Measurements from ENCODE around the gene IGFBP5. TPM values are rescaled to one million over a fixed set of nuclear protein-coding genes. Genes with fewer than 3 reads are reported as not detected.
A peak's percentile ranks its signal among the peaks of the same experiment; 100 is the strongest.

Gene IGFBP5, protein sequence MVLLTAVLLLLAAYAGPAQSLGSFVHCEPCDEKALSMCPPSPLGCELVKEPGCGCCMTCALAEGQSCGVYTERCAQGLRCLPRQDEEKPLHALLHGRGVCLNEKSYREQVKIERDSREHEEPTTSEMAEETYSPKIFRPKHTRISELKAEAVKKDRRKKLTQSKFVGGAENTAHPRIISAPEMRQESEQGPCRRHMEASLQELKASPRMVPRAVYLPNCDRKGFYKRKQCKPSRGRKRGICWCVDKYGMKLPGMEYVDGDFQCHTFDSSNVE
- 100 to 1,000 TPM in 3 of 4 donors, 10 to 100 TPM in 1; 99.5 to 550 (median 279) TPM for total RNA-seq

DNA sequence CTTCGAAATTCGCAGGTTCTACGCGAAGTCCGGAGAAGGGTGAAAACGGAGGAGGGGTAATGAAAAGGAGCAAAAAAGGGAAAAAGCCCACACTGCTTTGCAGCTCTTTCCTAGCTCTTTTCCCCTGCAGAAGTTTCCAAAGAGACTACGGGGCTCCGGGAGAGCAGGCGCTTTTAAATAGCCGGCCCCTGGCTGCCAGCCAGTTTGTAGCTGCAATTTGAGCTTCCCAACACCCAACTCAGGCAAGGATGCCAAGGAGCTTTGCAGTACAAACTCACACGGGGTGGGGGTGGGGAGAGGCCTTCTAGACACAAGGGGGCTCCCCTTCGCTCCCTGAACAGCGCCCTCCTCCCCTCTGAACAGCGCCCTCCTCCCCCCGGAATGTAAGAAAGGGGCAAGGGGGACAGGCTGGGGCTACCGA is at the start of gene IGFBP5:
TSS of gene IGFBP5 (minus strand) at position 149 of the 421 bp plus-strand sequence. CDS start 774 bp downstream, outside the sequence.
- in situ Hi-C loops (cut with MboI; ENCODE audit: low sequenced_read_pairs in 4 of 4): loop anchor here (5.0 to 25.0 kb wide), 8 partner anchors 117 to 1019 kb away; no protein-coding TSS in a partner anchor

DNA sequence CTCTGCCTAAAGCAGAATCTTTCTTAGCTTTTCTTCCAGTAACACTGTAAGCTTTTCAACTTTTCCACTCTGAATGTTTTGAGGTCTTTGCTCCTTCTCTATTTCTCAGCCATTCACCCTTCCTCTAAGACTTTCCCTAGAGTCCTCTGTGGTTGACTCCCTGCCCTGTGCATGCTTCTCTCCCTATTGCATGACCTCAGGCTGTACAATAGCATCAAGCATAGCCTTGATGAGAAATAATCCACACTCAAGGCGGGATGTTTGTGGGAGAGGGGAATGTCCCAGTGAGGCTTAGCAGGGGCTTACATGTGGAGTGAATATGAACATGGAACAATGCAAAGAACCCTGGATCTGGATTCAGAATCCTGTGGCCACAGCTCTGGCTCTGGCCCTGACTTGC is 48.4 kb upstream of the IGFBP5 start:
- Histone ChIP-seq H3K4me3 (no peak overlapping the region), H3K36me3 (no peaks in the 10 kb centered on the region), H3K4me1 (peaks cover 6 to 17% of the 10 kb centered on the region in 2 donors), H3K27ac (no peak overlapping the region), H3K27me3 (no peaks in the 10 kb centered on the region), H3K9me3 (no peaks in the 10 kb centered on the region)
- in situ Hi-C loops (cut with MboI; ENCODE audit: low sequenced_read_pairs in 4 of 4): no loop called here
- TF ChIP-seq, protein P1, sequence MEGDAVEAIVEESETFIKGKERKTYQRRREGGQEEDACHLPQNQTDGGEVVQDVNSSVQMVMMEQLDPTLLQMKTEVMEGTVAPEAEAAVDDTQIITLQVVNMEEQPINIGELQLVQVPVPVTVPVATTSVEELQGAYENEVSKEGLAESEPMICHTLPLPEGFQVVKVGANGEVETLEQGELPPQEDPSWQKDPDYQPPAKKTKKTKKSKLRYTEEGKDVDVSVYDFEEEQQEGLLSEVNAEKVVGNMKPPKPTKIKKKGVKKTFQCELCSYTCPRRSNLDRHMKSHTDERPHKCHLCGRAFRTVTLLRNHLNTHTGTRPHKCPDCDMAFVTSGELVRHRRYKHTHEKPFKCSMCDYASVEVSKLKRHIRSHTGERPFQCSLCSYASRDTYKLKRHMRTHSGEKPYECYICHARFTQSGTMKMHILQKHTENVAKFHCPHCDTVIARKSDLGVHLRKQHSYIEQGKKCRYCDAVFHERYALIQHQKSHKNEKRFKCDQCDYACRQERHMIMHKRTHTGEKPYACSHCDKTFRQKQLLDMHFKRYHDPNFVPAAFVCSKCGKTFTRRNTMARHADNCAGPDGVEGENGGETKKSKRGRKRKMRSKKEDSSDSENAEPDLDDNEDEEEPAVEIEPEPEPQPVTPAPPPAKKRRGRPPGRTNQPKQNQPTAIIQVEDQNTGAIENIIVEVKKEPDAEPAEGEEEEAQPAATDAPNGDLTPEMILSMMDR (IDR thresholded peaks at IDR 0.05 in 4 of 5, conservative IDR thresholded peaks at IDR 0.05 in 1 of 5): no peak
- intact Hi-C loops (cut with DNase I; ENCODE audit: low total_unique reads): no loop called here
- DNase-seq (no peak), ATAC-seq (no peak)

More for the DNA sequence above, at the start of gene IGFBP5:
- intact Hi-C loops (cut with DNase I; ENCODE audit: low total_unique reads): loop anchor here (2.0 to 10.0 kb wide), 7 partner anchors 15 to 1209 kb away; no protein-coding TSS in a partner anchor
- no peaks in the 10 kb centered on the region for H3K9me3 ChIP-seq
- peaks cover 66 to 67% of the 10 kb centered on the region in 2 donors for H3K4me1 ChIP-seq
- peak; percentile 46 to 49 for ATAC-seq
- peak; percentile 86 to 94 for DNase-seq
- TF ChIP-seq POLR2A (IDR thresholded peaks at IDR 0.05): peak; percentile 81 to 92
- TF ChIP-seq, protein P1 (IDR thresholded peaks at IDR 0.05 in 4 of 5, conservative IDR thresholded peaks at IDR 0.05 in 1 of 5): peak in 2 of 5 experiments; percentile 21 to 36
- no peaks in the 10 kb centered on the region for H3K27me3 ChIP-seq
- no peaks in the 10 kb centered on the region for H3K36me3 ChIP-seq
- H3K4me3 ChIP-seq: peak within 1 kb of the TSS; percentile 74 to 95 (median 78)
- peak within 1 kb of the TSS; percentile 93 to 95 (median 93) for H3K27ac ChIP-seq

DNA sequence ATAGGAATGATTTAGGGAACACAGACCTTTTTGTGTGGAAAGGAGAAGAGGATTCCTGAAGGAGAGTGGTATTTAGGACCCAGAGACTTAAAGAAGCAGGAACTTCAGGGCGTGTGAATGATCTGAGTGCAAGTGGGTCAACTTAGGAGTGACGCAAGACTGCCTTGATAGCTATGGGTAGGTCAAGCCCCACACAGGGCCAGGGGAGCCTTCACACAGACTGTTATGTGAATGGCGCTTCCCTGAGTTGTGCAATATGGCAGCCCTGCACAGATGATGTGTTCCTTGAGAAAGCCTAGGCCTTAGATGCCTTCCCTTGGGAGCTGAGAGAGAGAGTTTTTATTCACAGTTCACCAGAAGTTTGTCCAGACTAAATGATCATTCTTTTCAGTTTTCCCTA is 47.1 kb upstream of the IGFBP5 start:
- H3K27me3 ChIP-seq: no peaks in the 10 kb centered on the region
- no peak overlapping the region for H3K4me3 ChIP-seq
- no peaks in the 10 kb centered on the region for H3K36me3 ChIP-seq
- H3K4me1 ChIP-seq: peaks cover 6 to 22% of the 10 kb centered on the region in 2 donors
- H3K9me3 ChIP-seq: no peaks in the 10 kb centered on the region
- DNase-seq: peak; percentile 43 to 71
- in situ Hi-C loops (cut with MboI; ENCODE audit: low sequenced_read_pairs in 4 of 4): no loop called here
- peak overlapping the region in 2 of 4 donors; percentile 56 to 57 for H3K27ac ChIP-seq
- intact Hi-C loops (cut with DNase I; ENCODE audit: low total_unique reads): no loop called here
- TF ChIP-seq, protein P1 (IDR thresholded peaks at IDR 0.05 in 4 of 5, conservative IDR thresholded peaks at IDR 0.05 in 1 of 5): no peak
- no peak for TF ChIP-seq POLR2A (IDR thresholded peaks at IDR 0.05)
- peak; percentile 68 to 70 for ATAC-seq

DNA sequence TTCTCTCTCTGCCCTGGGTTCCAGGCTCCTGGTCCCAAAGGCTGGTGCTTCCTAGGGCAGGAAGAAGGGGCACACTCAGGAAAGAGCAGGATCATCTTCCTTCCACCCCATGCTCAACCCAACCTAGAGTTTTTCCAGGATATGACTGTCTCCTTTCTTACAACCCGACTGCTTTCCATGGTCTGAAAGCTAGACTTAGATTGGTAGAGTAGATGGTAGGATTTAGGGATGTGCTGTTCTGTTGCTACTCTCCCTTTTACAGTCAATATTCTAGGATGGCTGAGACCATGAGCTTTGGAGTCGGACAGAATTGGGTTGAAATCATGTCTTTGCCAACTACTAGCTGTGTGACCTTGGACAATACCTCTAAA is 45.9 kb upstream of the IGFBP5 start:
- Histone ChIP-seq H3K36me3 (no peaks in the 10 kb centered on the region), H3K9me3 (no peaks in the 10 kb centered on the region), H3K4me3 (no peak overlapping the region), H3K4me1 (peaks cover 6 to 22% of the 10 kb centered on the region in 2 donors), H3K27me3 (no peaks in the 10 kb centered on the region), H3K27ac (peak overlapping the region; percentile 5 to 57 (median 32))
- no peak for TF ChIP-seq POLR2A (IDR thresholded peaks at IDR 0.05)
- TF ChIP-seq, protein P1 (IDR thresholded peaks at IDR 0.05 in 4 of 5, conservative IDR thresholded peaks at IDR 0.05 in 1 of 5): no peak
- ATAC-seq (no peak), DNase-seq (no peak)
- in situ Hi-C loops (cut with MboI; ENCODE audit: low sequenced_read_pairs in 4 of 4): no loop called here
- intact Hi-C loops (cut with DNase I; ENCODE audit: low total_unique reads): no loop called here
